ENCODE measurements around the gene SLC4A4. TPM values are rescaled to one million over a fixed set of nuclear protein-coding genes. Genes with fewer than 3 reads are reported as not detected.

The SLC4A4 gene
- total RNA-seq, 2 donors from 2014 or later, result 1.8 TPM

- Histone ChIP-seq H3K36me3 (no peaks in the 10 kb centered on the region), H3K4me1 (ENCODE audit: control insufficient read depth in 1 of 2, low read depth in 2 of 2) (no peaks in the 10 kb centered on the region), H3K4me3 (no peak overlapping the region), H3K27me3 (replicated peaks; ENCODE audit: insufficient read depth) (no peaks in the 10 kb centered on the region), H3K27ac (no peak overlapping the region), H3K9me3 (no peaks in the 10 kb centered on the region)
- ATAC-seq (ENCODE audit: insufficient number of reproducible peaks, low FRiP score, low read depth), result no peak
- TF ChIP-seq CTCF (IDR thresholded peaks at IDR 0.05), result no peak
- no peak for DNase-seq (ENCODE audit: low spot score)
Measured at GRCh38 chr4:71570492-71570891, 231.7 kb downstream of the SLC4A4 start.

GRCh38 chr4:71571346-71571745, 232.5 kb downstream of the SLC4A4 start:
- no peaks in the 10 kb centered on the region for H3K27me3 ChIP-seq (replicated peaks; ENCODE audit: insufficient read depth)
- no peak for ATAC-seq (ENCODE audit: insufficient number of reproducible peaks, low FRiP score, low read depth)
- no peak overlapping the region for H3K27ac ChIP-seq
- H3K4me1 ChIP-seq (ENCODE audit: control insufficient read depth in 1 of 2, low read depth in 2 of 2), result no peaks in the 10 kb centered on the region
- H3K36me3 ChIP-seq, result no peaks in the 10 kb centered on the region
- H3K4me3 ChIP-seq, result no peak overlapping the region
- DNase-seq (ENCODE audit: low spot score), result no peak
- H3K9me3 ChIP-seq, result no peaks in the 10 kb centered on the region
- no peak for TF ChIP-seq CTCF (IDR thresholded peaks at IDR 0.05)

- H3K4me3 ChIP-seq, result no peak overlapping the region
- no peak for DNase-seq (ENCODE audit: low spot score)
- H3K4me1 ChIP-seq (ENCODE audit: control insufficient read depth in 1 of 2, low read depth in 2 of 2), result no peaks in the 10 kb centered on the region
- ATAC-seq (ENCODE audit: insufficient number of reproducible peaks, low FRiP score, low read depth), result no peak
- H3K27ac ChIP-seq, result no peak overlapping the region
- H3K36me3 ChIP-seq, result no peaks in the 10 kb centered on the region
- no peak for TF ChIP-seq CTCF (IDR thresholded peaks at IDR 0.05)
- no peaks in the 10 kb centered on the region for H3K9me3 ChIP-seq
- H3K27me3 ChIP-seq (replicated peaks; ENCODE audit: insufficient read depth), result no peaks in the 10 kb centered on the region
Measured at GRCh38 chr4:71583971-71584370, 245.2 kb downstream of the SLC4A4 start.

DNA sequence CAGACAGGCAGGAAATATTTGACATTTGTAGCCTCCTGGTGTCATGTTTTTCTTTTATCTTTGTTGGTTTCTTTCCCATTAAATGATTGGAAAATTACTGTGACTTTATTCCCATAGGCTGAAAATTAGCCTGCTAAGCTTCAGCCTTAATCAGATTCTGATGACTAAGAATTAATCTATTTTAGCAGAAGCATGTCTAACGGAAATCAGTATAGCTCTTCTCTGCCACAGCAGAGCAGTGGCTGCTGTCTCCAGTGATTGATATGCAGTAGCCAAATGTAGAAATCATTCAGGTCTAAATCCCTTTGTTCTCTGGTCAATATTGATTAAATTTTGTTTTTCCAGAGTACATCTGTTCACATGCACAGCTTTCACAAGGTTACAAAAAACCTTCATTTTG, 245.8 kb downstream of the SLC4A4 start:
- no peak for TF ChIP-seq CTCF (IDR thresholded peaks at IDR 0.05)
- Histone ChIP-seq H3K9me3 (no peaks in the 10 kb centered on the region), H3K36me3 (no peaks in the 10 kb centered on the region), H3K4me1 (ENCODE audit: control insufficient read depth in 1 of 2, low read depth in 2 of 2) (no peaks in the 10 kb centered on the region), H3K4me3 (no peak overlapping the region), H3K27ac (no peak overlapping the region), H3K27me3 (replicated peaks; ENCODE audit: insufficient read depth) (no peaks in the 10 kb centered on the region)
- DNase-seq (ENCODE audit: low spot score) (no peak), ATAC-seq (ENCODE audit: insufficient number of reproducible peaks, low FRiP score, low read depth) (no peak)

GRCh38 chr4:71586087-71586763, 247.4 kb downstream of the SLC4A4 start:
- Histone ChIP-seq H3K4me1 (ENCODE audit: control insufficient read depth in 1 of 2, low read depth in 2 of 2) (no peaks in the 10 kb centered on the region), H3K9me3 (no peaks in the 10 kb centered on the region), H3K27me3 (replicated peaks; ENCODE audit: insufficient read depth) (no peaks in the 10 kb centered on the region), H3K4me3 (no peak overlapping the region), H3K36me3 (no peaks in the 10 kb centered on the region), H3K27ac (no peak overlapping the region)
- DNase-seq (ENCODE audit: low spot score) (no peak), ATAC-seq (ENCODE audit: insufficient number of reproducible peaks, low FRiP score, low read depth) (no peak)
- TF ChIP-seq CTCF (IDR thresholded peaks at IDR 0.05), result no peak
